Measurements from ENCODE around the gene SLC25A11. TPM values are rescaled to one million over a fixed set of nuclear protein-coding genes. Genes with fewer than 3 reads are reported as not detected.
A peak's percentile ranks its signal among the peaks of the same experiment; 100 is the strongest.

The SLC25A11 gene
- total and polyA plus RNA-seq, 8 donors, result 38.4 to 70.5 (median 47.6) TPM

DNA sequence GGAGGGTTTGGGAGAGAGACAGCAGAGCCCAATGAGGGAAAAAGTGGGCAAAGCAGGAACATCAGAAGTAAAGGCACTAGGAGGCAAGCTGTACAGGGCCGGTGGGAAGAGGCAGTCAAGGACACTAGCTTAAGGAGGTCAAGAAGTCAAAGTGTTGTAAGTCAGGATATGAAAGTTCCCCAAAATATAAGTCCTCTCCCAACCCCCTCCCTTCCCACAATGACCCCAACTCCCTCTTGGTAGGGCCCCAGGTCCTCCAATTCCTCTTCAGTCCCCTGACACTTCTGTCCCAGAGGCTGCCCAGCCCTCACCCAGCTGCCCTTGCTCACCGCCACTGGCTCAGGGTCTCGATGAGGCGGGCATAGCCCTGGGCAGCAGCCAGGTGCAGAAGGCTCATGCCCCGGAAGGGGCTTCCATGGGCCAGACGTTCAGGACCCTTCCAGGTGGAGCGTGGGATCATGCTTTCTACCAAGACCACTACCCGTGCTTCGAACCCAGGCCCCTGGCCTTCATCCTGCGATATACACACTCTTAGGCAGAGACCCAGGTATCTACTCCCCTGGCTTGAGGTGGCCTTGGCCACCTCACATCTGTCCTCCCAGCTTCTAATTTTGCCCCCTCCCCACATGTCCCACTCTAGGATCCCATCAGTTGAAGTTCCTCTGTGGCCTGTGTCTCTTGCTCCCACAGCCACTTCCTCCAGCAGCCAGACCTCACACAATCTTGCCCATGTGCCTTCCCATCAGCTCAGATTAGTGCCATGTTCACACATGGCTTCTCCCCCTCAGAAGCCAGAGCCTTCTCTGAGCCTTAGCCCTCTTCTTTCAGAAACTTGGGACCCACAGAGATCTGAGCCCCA lies 33.6 kb upstream of the SLC25A11 start:
- Histone ChIP-seq H3K4me3 (no peak overlapping the region), H3K27me3 (no peaks in the 10 kb centered on the region), H3K27ac (peak overlapping the region in 1 of 2 donors; percentile 2), H3K36me3 (peaks cover 0 to 98% of the 10 kb centered on the region in 2 donors), H3K9me3 (no peaks in the 10 kb centered on the region), H3K4me1 (peaks cover 9 to 45% of the 10 kb centered on the region in 2 donors)
- ATAC-seq (peak; percentile 6), DNase-seq (no peak)
- intact Hi-C loops (cut with DNase I), result loop anchor here in 1 of 2 donors (10.0 kb wide), 1 partner anchor 69 kb away; the partner anchor contains the start of gene CHRNE
- TF ChIP-seq, protein P1, sequence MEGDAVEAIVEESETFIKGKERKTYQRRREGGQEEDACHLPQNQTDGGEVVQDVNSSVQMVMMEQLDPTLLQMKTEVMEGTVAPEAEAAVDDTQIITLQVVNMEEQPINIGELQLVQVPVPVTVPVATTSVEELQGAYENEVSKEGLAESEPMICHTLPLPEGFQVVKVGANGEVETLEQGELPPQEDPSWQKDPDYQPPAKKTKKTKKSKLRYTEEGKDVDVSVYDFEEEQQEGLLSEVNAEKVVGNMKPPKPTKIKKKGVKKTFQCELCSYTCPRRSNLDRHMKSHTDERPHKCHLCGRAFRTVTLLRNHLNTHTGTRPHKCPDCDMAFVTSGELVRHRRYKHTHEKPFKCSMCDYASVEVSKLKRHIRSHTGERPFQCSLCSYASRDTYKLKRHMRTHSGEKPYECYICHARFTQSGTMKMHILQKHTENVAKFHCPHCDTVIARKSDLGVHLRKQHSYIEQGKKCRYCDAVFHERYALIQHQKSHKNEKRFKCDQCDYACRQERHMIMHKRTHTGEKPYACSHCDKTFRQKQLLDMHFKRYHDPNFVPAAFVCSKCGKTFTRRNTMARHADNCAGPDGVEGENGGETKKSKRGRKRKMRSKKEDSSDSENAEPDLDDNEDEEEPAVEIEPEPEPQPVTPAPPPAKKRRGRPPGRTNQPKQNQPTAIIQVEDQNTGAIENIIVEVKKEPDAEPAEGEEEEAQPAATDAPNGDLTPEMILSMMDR (IDR thresholded peaks at IDR 0.05), result no peak

DNA sequence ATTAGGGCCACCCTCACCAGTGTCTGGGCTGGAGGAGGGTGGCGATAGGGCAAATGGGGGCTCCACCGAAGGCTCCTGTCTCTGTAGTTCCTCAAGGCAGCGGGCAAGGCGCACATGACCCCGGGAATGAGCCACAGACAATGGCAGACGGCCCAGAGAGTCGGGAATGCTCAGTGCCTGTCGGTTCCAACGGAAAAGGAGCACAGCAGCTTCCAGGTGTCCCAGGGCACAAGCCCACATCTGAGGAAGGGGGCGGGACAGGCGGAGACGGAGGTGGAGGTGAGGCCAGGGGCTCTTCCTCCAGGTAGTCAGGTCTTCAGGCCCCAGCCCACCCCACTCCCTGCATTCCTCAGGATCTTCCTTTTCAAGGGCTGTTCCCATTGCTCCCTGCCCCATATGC lies 32.9 kb upstream of the SLC25A11 start:
- Histone ChIP-seq H3K27ac (peak overlapping the region in 1 of 2 donors; percentile 2), H3K4me3 (no peak overlapping the region), H3K36me3 (peaks cover 0 to 91% of the 10 kb centered on the region in 2 donors), H3K27me3 (no peaks in the 10 kb centered on the region), H3K4me1 (peaks cover 11 to 47% of the 10 kb centered on the region in 2 donors), H3K9me3 (no peaks in the 10 kb centered on the region)
- ATAC-seq (no peak), DNase-seq (no peak)
- intact Hi-C loops (cut with DNase I), result loop anchor here in 1 of 2 donors (10.0 kb wide), 1 partner anchor 68 kb away; the partner anchor contains the start of gene CHRNE
- TF ChIP-seq, protein P1 (IDR thresholded peaks at IDR 0.05), result no peak

DNA sequence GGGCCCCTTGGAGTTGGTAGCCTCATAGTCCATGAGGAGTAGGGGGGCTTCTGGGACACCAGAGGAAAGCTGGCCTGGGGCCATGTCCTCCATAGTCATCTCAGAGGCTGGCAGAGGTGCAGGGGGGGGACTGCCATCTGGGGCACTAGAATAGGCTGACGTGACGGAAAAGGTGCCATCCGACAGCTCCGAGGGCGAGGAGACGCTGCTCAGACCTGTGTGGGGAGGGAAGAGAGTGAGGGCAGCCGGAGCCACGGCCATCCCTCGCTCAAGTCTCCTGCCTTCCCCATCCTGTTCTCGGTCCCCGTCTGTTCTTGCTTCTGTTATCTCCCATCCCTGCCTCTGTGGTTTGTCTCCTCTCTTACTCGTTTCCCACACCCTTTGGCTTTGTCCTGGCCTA lies 32.5 kb upstream of the SLC25A11 start:
- no peaks in the 10 kb centered on the region for H3K9me3 ChIP-seq
- no peaks in the 10 kb centered on the region for H3K27me3 ChIP-seq
- H3K36me3 ChIP-seq, result peaks cover 0 to 87% of the 10 kb centered on the region in 2 donors
- TF ChIP-seq, protein P1 (IDR thresholded peaks at IDR 0.05), result no peak
- DNase-seq, result no peak
- intact Hi-C loops (cut with DNase I), result loop anchor here in 1 of 2 donors (10.0 kb wide), 1 partner anchor 68 kb away; the partner anchor contains the start of gene CHRNE
- peaks cover 11 to 47% of the 10 kb centered on the region in 2 donors for H3K4me1 ChIP-seq
- no peak for ATAC-seq
- no peak overlapping the region for H3K4me3 ChIP-seq
- no peak overlapping the region for H3K27ac ChIP-seq

DNA sequence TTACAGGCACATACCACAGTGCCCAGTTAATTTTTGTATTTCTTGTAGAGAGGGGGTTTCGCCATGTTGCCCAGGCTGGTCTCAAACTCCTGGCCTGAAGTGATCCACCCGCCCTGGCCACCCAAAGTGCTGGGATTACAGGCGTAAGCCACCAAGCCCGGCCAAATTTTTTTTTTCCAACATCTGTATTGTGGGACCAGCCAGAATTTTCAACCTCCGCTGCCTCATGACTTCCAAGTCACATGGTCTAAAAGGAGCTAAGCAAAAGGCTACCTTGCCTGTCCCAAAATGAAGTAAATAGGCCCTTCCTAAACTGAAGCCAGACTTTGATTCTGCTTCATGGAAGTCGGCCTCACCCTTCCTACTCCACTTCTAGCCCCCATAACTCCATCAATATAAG lies 32.0 kb upstream of the SLC25A11 start:
- DNase-seq (no peak), ATAC-seq (no peak)
- peaks cover 0 to 82% of the 10 kb centered on the region in 2 donors for H3K36me3 ChIP-seq
- H3K4me3 ChIP-seq, result no peak overlapping the region
- intact Hi-C loops (cut with DNase I), result loop anchor here in 1 of 2 donors (10.0 kb wide), 1 partner anchor 67 kb away; the partner anchor contains the start of gene CHRNE
- peaks cover 11 to 47% of the 10 kb centered on the region in 2 donors for H3K4me1 ChIP-seq
- H3K9me3 ChIP-seq, result no peaks in the 10 kb centered on the region
- H3K27me3 ChIP-seq, result no peaks in the 10 kb centered on the region
- TF ChIP-seq, protein P1 (IDR thresholded peaks at IDR 0.05), result no peak
- no peak overlapping the region for H3K27ac ChIP-seq

DNA sequence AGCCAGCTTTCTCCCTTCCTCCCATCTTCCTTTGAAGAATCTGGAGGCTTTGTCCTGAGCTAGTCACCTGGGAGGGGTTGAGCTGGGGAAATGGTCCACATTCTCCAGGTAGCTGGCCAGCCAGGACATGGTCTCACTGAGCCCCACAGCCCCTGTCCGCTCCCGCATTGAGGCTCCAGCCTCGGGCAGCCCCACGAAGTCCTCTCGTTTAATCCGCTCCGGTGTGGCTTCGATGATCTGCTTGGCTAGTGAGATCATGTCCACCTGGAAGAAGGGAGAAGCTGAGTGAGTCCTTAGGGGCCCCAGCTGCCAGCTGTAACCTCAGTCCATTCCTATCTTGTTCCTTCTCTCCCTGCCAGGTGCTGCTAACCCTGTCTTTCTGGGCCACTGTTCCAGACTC lies 30.4 kb upstream of the SLC25A11 start:
- intact Hi-C loops (cut with DNase I), result loop anchor here in 1 of 2 donors (10.0 kb wide), 1 partner anchor 65 kb away; the partner anchor contains the start of gene CHRNE

More for the DNA sequence above, 30.4 kb upstream of the SLC25A11 start:
- DNase-seq (no peak), ATAC-seq (no peak)
- peak overlapping the region; percentile 93 to 94 for H3K27ac ChIP-seq
- no peaks in the 10 kb centered on the region for H3K9me3 ChIP-seq
- TF ChIP-seq, protein P1 (IDR thresholded peaks at IDR 0.05), result no peak
- peaks cover 0 to 67% of the 10 kb centered on the region in 2 donors for H3K36me3 ChIP-seq
- H3K4me3 ChIP-seq, result no peak overlapping the region
- H3K4me1 ChIP-seq, result peaks cover 17 to 58% of the 10 kb centered on the region in 2 donors
- no peaks in the 10 kb centered on the region for H3K27me3 ChIP-seq
